WERI-Rb-1 (cell line): ENCODE measurements around the gene MPC1.
"Not testable (repeated sequence)": the region's sequence is repeated elsewhere in the genome, so short reads cannot be mapped to it uniquely, and the experiment has no call there.

Experiments
- DNase-seq: peaks from one replicate; pipeline ENCODE4 v3.0.0-alpha.2; 2020
- H3K27ac ChIP-seq: fragments of 250-450 bp; sonication (Bioruptor Pico); 2 replicates; pipeline ENCODE4 v1.5.1; 2020; ENCODE audit warnings: mild to moderate bottlenecking, moderate library complexity
- H3K27me3 ChIP-seq: fragments of 250-450 bp; sonication (Bioruptor Pico); 2 replicates; pipeline ENCODE4 v1.5.1; 2021; ENCODE audit warnings: mild to moderate bottlenecking, low read depth, moderate library complexity; ENCODE audit not compliant: insufficient read depth, severe bottlenecking
- H3K36me3 ChIP-seq: fragments of 250-450 bp; sonication (Bioruptor Pico); 2 replicates; pipeline ENCODE4 v1.5.1; 2020; ENCODE audit warnings: mild to moderate bottlenecking, moderate library complexity
- H3K4me3 ChIP-seq: 2 replicates; pipeline ENCODE4 v1.5.1; 2011; ENCODE audit warnings: low read depth, mild to moderate bottlenecking, control low read depth, low read length
- H3K9me3 ChIP-seq: fragments of 250-450 bp; sonication (Bioruptor Pico); 2 replicates; pipeline ENCODE4 v1.5.1; 2021; ENCODE audit warnings: mild to moderate bottlenecking, moderate library complexity; ENCODE audit not compliant: severe bottlenecking
- CTCF ChIP-seq: IDR thresholded peaks from 2 replicates; pipeline ENCODE4 v1.5.1; 2011; ENCODE audit warnings: low read depth, mild to moderate bottlenecking, control low read depth, inconsistent platforms, low read length

Gene MPC1

GRCh38 chr6:166398348-166398747 lies 15.6 kb upstream of the MPC1 start:
- Histone ChIP-seq H3K4me3 (no peak overlapping the region), H3K36me3 (no peaks in the 10 kb centered on the region), H3K9me3 (no peaks in the 10 kb centered on the region), H3K27me3 (no peaks in the 10 kb centered on the region), H3K27ac (no peak overlapping the region)
- no peak for TF ChIP-seq CTCF
- no peak for DNase-seq

GRCh38 chr6:166397849-166398248 lies 15.1 kb upstream of the MPC1 start:
- TF ChIP-seq CTCF, result no peak
- H3K36me3 ChIP-seq, result no peaks in the 10 kb centered on the region
- no peak overlapping the region for H3K27ac ChIP-seq
- H3K9me3 ChIP-seq, result no peaks in the 10 kb centered on the region
- no peak overlapping the region for H3K4me3 ChIP-seq
- H3K27me3 ChIP-seq, result no peaks in the 10 kb centered on the region
- DNase-seq, result no peak

- Histone ChIP-seq H3K27me3 (no peaks in the 10 kb centered on the region), H3K27ac (no peak overlapping the region), H3K4me3 (no peak overlapping the region), H3K9me3 (no peaks in the 10 kb centered on the region), H3K36me3 (no peaks in the 10 kb centered on the region)
- DNase-seq, result no peak
- no peak for TF ChIP-seq CTCF
These were observed 13.0 kb upstream of the MPC1 start for GRCh38 chr6:166395778-166396177.

DNA sequence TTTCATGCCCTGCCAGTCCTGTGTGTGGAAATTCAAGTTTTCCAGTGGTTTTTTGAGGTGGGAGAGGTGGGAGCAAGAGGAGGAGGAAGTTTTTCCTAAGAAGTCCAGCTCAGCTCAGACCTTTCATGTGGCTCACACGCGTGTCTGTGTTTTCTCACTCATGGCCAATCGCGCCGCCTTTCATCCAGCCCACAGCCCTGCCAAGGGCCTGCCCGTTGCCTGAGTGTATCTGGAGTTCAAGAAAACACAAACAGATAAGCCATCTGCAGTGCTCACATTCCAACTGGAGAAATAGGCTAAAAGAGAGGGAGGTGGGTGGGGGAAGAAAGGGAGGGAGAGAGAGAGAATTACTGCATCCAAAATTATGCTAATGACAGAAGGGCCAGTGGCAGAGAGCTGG lies 12.6 kb upstream of the MPC1 start:
- Histone ChIP-seq H3K27me3 (no peaks in the 10 kb centered on the region), H3K4me3 (no peak overlapping the region), H3K36me3 (no peaks in the 10 kb centered on the region), H3K27ac (no peak overlapping the region), H3K9me3 (no peaks in the 10 kb centered on the region)
- TF ChIP-seq CTCF, result no peak
- DNase-seq, result no peak

DNA sequence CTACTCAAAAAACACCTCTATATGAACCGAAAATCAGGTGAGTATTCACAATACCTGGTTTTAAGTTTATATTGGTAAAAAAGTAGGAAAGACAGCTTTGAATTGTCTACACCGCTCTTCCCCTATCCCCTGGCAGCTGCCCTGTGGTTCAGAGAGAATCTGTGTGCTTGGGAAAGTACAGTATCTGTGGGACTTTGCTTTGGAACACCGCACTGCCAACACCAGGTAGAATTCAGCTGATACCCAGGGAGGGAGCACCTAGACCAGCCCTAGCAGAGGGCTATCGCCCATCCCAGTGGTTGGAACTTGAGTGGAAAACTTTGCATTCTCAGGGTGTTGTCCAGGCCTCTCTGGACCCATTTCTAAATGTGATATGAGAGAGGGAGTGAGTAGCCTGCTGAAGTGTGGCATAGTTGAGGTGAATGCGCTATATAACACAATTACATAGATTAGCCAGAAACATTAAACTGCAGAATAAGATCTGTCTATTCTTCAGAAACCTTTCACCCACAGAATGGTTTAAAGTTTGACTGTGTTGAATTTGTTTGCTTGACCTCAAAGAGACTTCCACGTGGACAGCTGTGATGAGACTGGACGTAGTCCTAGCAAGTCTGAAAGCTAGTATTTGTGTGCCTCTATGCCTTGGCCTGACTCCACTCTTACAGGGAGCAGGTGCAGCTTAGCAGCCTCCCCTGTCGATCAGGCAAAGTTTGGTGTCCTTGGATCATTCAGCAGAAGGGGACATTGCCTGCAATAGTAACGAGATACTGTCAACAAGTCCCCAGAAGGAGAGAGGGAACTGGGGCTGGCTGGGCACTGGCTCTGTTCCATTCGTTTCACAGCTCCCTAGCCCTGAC lies 11.5 kb upstream of the MPC1 start:
- Histone ChIP-seq H3K36me3 (no peaks in the 10 kb centered on the region), H3K9me3 (no peaks in the 10 kb centered on the region), H3K27ac (no peak overlapping the region), H3K4me3 (no peak overlapping the region), H3K27me3 (no peaks in the 10 kb centered on the region)
- no peak for DNase-seq
- no peak for TF ChIP-seq CTCF

GRCh38 chr6:166393535-166393823 lies 10.7 kb upstream of the MPC1 start:
- Histone ChIP-seq H3K4me3 (no peak overlapping the region), H3K36me3 (no peaks in the 10 kb centered on the region), H3K27me3 (no peaks in the 10 kb centered on the region), H3K9me3 (no peaks in the 10 kb centered on the region), H3K27ac (no peak overlapping the region)
- no peak for TF ChIP-seq CTCF
- no peak for DNase-seq

DNA sequence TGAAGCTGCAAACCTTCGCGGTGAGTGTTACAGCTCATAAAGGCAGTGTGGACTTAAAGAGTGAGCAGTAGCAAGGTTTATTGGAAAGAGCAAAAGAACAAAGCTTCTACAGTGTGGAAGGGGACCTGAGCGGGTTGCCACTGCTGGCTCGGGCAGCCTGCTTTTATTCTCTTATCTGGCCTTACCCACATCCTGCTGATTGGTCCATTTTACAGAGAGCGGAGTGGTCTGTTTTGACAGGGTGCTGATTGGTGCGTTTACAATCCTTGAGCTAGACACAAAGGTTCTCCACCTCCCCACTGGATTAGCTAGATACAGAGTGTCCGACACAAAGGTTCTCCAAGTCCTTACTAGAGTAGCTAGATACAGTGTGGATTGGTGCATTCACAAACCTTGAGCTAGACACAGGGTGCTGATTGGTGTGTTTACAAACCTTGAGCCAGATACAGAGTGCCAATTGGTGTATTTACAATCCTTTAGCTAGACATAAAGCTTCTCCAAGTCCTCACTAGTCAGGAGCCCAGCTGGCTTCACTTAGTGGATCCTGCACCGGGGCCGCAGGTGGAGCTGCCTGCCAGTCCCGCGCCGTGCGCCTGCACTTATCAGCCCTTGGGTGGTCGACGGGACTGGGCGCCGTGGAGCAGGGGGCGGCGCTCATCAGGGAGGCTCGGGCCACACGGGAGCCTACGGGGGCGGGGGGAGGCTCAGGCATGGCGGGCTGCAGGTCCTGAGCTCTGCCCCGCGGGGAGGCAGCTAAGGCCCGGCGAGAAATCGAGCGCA lies 10.2 kb upstream of the MPC1 start:
- H3K9me3 ChIP-seq, H3K27me3 ChIP-seq, DNase-seq, H3K36me3 ChIP-seq, H3K4me3 ChIP-seq, H3K27ac ChIP-seq: not testable (repeated sequence)
